ENCODE data around the gene BRIP1.
"Not testable (repeated sequence)": the region's sequence is repeated elsewhere in the genome, so short reads cannot be mapped to it uniquely, and the experiment has no call there.

The BRIP1 gene

GRCh38 chr17:61783556-61784304, 79.6 kb downstream of the BRIP1 start:
- no peak for DNase-seq (ENCODE audit: low read depth in 2 of 2)
- TF ChIP-seq CTCF (IDR thresholded peaks at IDR 0.05; ENCODE audit: low read depth, low read length) = no peak
- no peak overlapping the region for H3K4me3 ChIP-seq (replicated peaks in 1 of 2; ENCODE audit: low read depth in 2 of 2, low read length in 2 of 2)

GRCh38 chr17:61783120-61783519, 80.2 kb downstream of the BRIP1 start:
- no peak overlapping the region for H3K4me3 ChIP-seq (replicated peaks in 1 of 2; ENCODE audit: low read depth in 2 of 2, low read length in 2 of 2)
- TF ChIP-seq CTCF (IDR thresholded peaks at IDR 0.05; ENCODE audit: low read depth, low read length) = no peak
- no peak for DNase-seq (ENCODE audit: low read depth in 2 of 2)

- H3K4me3 ChIP-seq (replicated peaks in 1 of 2; ENCODE audit: low read depth in 2 of 2, low read length in 2 of 2) = no peak overlapping the region
- no peak for DNase-seq (ENCODE audit: low read depth in 2 of 2)
- no peak for TF ChIP-seq CTCF (IDR thresholded peaks at IDR 0.05; ENCODE audit: low read depth, low read length)
Observed at GRCh38 chr17:61782683-61783082, 80.6 kb downstream of the BRIP1 start.

- no peak for DNase-seq (ENCODE audit: low read depth in 2 of 2)
- H3K4me3 ChIP-seq (replicated peaks in 1 of 2; ENCODE audit: low read depth in 2 of 2, low read length in 2 of 2) = no peak overlapping the region
- TF ChIP-seq CTCF (IDR thresholded peaks at IDR 0.05; ENCODE audit: low read depth, low read length) = no peak
Observed at GRCh38 chr17:61775364-61775763, 88.0 kb downstream of the BRIP1 start.

- DNase-seq (ENCODE audit: low read depth in 2 of 2) = no peak
- H3K4me3 ChIP-seq (replicated peaks in 1 of 2; ENCODE audit: low read depth in 2 of 2, low read length in 2 of 2) = no peak overlapping the region
- TF ChIP-seq CTCF (IDR thresholded peaks at IDR 0.05; ENCODE audit: low read depth, low read length) = no peak
Observed at GRCh38 chr17:61774724-61775123, 88.6 kb downstream of the BRIP1 start.

GRCh38 chr17:61774087-61774486, 89.2 kb downstream of the BRIP1 start:
- not testable (repeated sequence) for DNase-seq (ENCODE audit: low read depth in 2 of 2); H3K4me3 ChIP-seq (replicated peaks in 1 of 2; ENCODE audit: low read depth in 2 of 2, low read length in 2 of 2)

GRCh38 chr17:61770752-61771533, 92.4 kb downstream of the BRIP1 start:
- no peak overlapping the region for H3K4me3 ChIP-seq (replicated peaks in 1 of 2; ENCODE audit: low read depth in 2 of 2, low read length in 2 of 2)
- peak; percentile 8 to 85 for DNase-seq (ENCODE audit: low read depth in 2 of 2)
- TF ChIP-seq CTCF (IDR thresholded peaks at IDR 0.05; ENCODE audit: low read depth, low read length) = no peak

Data from cardiac fibroblast (primary cell).